ENCODE data around the gene ELK4. TPM values are rescaled to one million over a fixed set of nuclear protein-coding genes. Genes with fewer than 3 reads are reported as not detected.

ELK4 gene
- total and polyA plus RNA-seq, 2 donors = 14.3 to 20.2 TPM

DNA sequence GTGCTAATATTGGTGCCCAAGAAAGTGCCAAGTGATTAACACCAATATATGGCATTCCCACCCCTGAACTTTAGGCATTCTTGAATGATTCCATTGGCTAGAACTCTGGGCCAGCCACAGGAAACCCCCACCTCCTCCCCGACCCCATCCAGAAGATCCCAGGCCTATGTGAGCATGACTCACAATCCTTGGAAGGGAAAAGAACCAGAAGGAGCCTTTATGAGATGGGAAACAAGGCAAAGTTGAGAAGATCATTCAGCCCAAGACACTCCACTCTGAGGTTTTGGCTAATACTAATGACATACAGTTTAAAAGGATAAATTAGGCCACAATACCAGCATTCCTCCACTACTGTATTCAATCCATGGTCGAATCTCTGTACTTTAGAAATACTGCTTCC is 21.8 kb downstream of the ELK4 start:
- peaks cover 15 to 66% of the 10 kb centered on the region in 2 donors for H3K36me3 ChIP-seq (ENCODE audit: control insufficient read depth in 2 of 2, insufficient read depth in 2 of 2, low read length in 1 of 2)
- DNase-seq (ENCODE audit: low read depth in 6 of 9, low spot score in 9 of 9) = no peak
- no peak overlapping the region for H3K27ac ChIP-seq (ENCODE audit: low read depth in 1 of 2, low read length in 1 of 2)
- no peaks in the 10 kb centered on the region for H3K27me3 ChIP-seq (ENCODE audit: control insufficient read depth in 2 of 2, insufficient read depth in 1 of 2, low read length in 1 of 2)
- H3K4me3 ChIP-seq (ENCODE audit: low read length in 2 of 2) = no peak overlapping the region
- no peaks in the 10 kb centered on the region for H3K4me1 ChIP-seq (ENCODE audit: control insufficient read depth in 2 of 2, insufficient read depth in 2 of 2, low read length in 2 of 2)
- 97% methylated on average over 2 of the region's 2 CpGs for WGBS
- H3K9me3 ChIP-seq (ENCODE audit: control insufficient read depth in 2 of 2, insufficient read depth in 1 of 2, low read length in 1 of 2) = no peaks in the 10 kb centered on the region

GRCh38 chr1:205604825-205605505 is 26.8 kb downstream of the ELK4 start:
- DNase-seq (ENCODE audit: low read depth in 6 of 9, low spot score in 9 of 9) = no peak
- no peaks in the 10 kb centered on the region for H3K9me3 ChIP-seq (ENCODE audit: control insufficient read depth in 2 of 2, insufficient read depth in 1 of 2, low read length in 1 of 2)
- no peaks in the 10 kb centered on the region for H3K4me1 ChIP-seq (ENCODE audit: control insufficient read depth in 2 of 2, insufficient read depth in 2 of 2, low read length in 2 of 2)
- H3K4me3 ChIP-seq (ENCODE audit: low read length in 2 of 2) = no peak overlapping the region
- 77% methylated on average over 5 of the region's 5 CpGs for WGBS
- H3K27ac ChIP-seq (ENCODE audit: low read depth in 1 of 2, low read length in 1 of 2) = no peak overlapping the region
- H3K27me3 ChIP-seq (ENCODE audit: control insufficient read depth in 2 of 2, insufficient read depth in 1 of 2, low read length in 1 of 2) = no peaks in the 10 kb centered on the region
- H3K36me3 ChIP-seq (ENCODE audit: control insufficient read depth in 2 of 2, insufficient read depth in 2 of 2, low read length in 1 of 2) = peaks cover 18 to 53% of the 10 kb centered on the region in 2 donors

DNA sequence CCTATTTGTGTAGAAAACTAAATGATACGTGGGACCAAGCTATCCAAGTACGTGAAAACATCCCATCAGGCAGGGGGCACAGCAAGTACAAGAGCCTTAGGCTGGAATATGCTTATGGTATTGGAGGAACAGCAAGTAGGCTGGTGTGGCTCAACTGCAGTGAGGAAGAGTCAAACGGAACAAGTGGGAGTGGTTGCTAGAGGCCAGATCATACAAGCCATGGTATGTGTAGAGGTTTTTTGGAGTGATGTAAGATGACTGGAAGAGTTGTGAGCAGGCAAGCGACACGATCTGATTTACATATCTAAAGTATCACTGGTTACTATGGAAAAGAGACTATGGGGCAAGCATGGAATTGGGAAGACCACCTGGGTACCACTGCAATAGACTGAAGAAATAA is 27.8 kb downstream of the ELK4 start:
- peaks cover 27 to 58% of the 10 kb centered on the region in 2 donors for H3K36me3 ChIP-seq (ENCODE audit: control insufficient read depth in 2 of 2, insufficient read depth in 2 of 2, low read length in 1 of 2)
- H3K27ac ChIP-seq (ENCODE audit: low read depth in 1 of 2, low read length in 1 of 2) = no peak overlapping the region
- H3K4me1 ChIP-seq (ENCODE audit: control insufficient read depth in 2 of 2, insufficient read depth in 2 of 2, low read length in 2 of 2) = peaks cover 0 to 7% of the 10 kb centered on the region in 2 donors
- no peak overlapping the region for H3K4me3 ChIP-seq (ENCODE audit: low read length in 2 of 2)
- no peaks in the 10 kb centered on the region for H3K27me3 ChIP-seq (ENCODE audit: control insufficient read depth in 2 of 2, insufficient read depth in 1 of 2, low read length in 1 of 2)
- no peaks in the 10 kb centered on the region for H3K9me3 ChIP-seq (ENCODE audit: control insufficient read depth in 2 of 2, insufficient read depth in 1 of 2, low read length in 1 of 2)
- WGBS = 98% methylated on average over 5 of the region's 5 CpGs
- no peak for DNase-seq (ENCODE audit: low read depth in 6 of 9, low spot score in 9 of 9)

DNA sequence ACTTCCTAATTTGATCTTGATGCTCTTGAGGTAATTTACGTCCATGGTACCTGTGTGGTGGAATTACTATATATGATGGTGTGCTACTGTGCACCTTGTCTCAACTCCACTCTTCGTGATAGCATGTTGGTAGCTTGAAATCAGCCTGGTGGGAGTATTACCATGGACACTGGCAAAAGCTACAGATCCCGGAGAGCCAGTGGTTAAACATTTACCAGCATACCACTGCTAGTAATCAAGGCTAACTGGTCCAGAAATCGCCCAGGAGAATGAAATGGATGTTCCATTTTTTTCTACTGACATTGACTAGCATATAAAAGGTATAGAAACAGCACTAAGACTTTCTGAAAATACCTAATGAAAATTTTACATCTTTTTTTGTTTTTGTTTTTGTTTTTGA is 30.6 kb downstream of the ELK4 start:
- no peak for DNase-seq (ENCODE audit: low read depth in 6 of 9, low spot score in 9 of 9)
- peaks cover 41 to 59% of the 10 kb centered on the region in 2 donors for H3K36me3 ChIP-seq (ENCODE audit: control insufficient read depth in 2 of 2, insufficient read depth in 2 of 2, low read length in 1 of 2)

GRCh38 chr1:205600085-205600484 is 31.7 kb downstream of the ELK4 start:
- Histone ChIP-seq H3K4me1 (ENCODE audit: control insufficient read depth in 2 of 2, insufficient read depth in 2 of 2, low read length in 2 of 2) (peaks cover 0 to 19% of the 10 kb centered on the region in 2 donors), H3K27ac (ENCODE audit: low read depth in 1 of 2, low read length in 1 of 2) (no peak overlapping the region), H3K4me3 (ENCODE audit: low read length in 2 of 2) (no peak overlapping the region), H3K36me3 (ENCODE audit: control insufficient read depth in 2 of 2, insufficient read depth in 2 of 2, low read length in 1 of 2) (peaks cover 41 to 61% of the 10 kb centered on the region in 2 donors), H3K9me3 (ENCODE audit: control insufficient read depth in 2 of 2, insufficient read depth in 1 of 2, low read length in 1 of 2) (no peaks in the 10 kb centered on the region), H3K27me3 (ENCODE audit: control insufficient read depth in 2 of 2, insufficient read depth in 1 of 2, low read length in 1 of 2) (no peaks in the 10 kb centered on the region)
- no peak for DNase-seq (ENCODE audit: low read depth in 6 of 9, low spot score in 9 of 9)
- WGBS = 82% methylated on average over 1 of the region's 1 CpG

More for the DNA sequence above, 30.6 kb downstream of the ELK4 start:
- Histone ChIP-seq H3K4me1 (ENCODE audit: control insufficient read depth in 2 of 2, insufficient read depth in 2 of 2, low read length in 2 of 2) (peaks cover 0 to 19% of the 10 kb centered on the region in 2 donors), H3K9me3 (ENCODE audit: control insufficient read depth in 2 of 2, insufficient read depth in 1 of 2, low read length in 1 of 2) (no peaks in the 10 kb centered on the region), H3K27ac (ENCODE audit: low read depth in 1 of 2, low read length in 1 of 2) (no peak overlapping the region), H3K4me3 (ENCODE audit: low read length in 2 of 2) (no peak overlapping the region), H3K27me3 (ENCODE audit: control insufficient read depth in 2 of 2, insufficient read depth in 1 of 2, low read length in 1 of 2) (no peaks in the 10 kb centered on the region)
- 96% methylated on average over 4 of the region's 4 CpGs for WGBS

- 98% methylated on average over 5 of the region's 5 CpGs for WGBS
- H3K4me1 ChIP-seq (ENCODE audit: control insufficient read depth in 2 of 2, insufficient read depth in 2 of 2, low read length in 2 of 2) = peaks cover 0 to 19% of the 10 kb centered on the region in 2 donors
- H3K36me3 ChIP-seq (ENCODE audit: control insufficient read depth in 2 of 2, insufficient read depth in 2 of 2, low read length in 1 of 2) = peaks cover 41 to 60% of the 10 kb centered on the region in 2 donors
- H3K4me3 ChIP-seq (ENCODE audit: low read length in 2 of 2) = no peak overlapping the region
- H3K27ac ChIP-seq (ENCODE audit: low read depth in 1 of 2, low read length in 1 of 2) = peak overlapping the region in 1 of 2 donors; percentile 33
- no peak for DNase-seq (ENCODE audit: low read depth in 6 of 9, low spot score in 9 of 9)
- H3K9me3 ChIP-seq (ENCODE audit: control insufficient read depth in 2 of 2, insufficient read depth in 1 of 2, low read length in 1 of 2) = no peaks in the 10 kb centered on the region
- no peaks in the 10 kb centered on the region for H3K27me3 ChIP-seq (ENCODE audit: control insufficient read depth in 2 of 2, insufficient read depth in 1 of 2, low read length in 1 of 2)
These were observed 32.2 kb downstream of the ELK4 start for GRCh38 chr1:205599669-205600042.

DNA sequence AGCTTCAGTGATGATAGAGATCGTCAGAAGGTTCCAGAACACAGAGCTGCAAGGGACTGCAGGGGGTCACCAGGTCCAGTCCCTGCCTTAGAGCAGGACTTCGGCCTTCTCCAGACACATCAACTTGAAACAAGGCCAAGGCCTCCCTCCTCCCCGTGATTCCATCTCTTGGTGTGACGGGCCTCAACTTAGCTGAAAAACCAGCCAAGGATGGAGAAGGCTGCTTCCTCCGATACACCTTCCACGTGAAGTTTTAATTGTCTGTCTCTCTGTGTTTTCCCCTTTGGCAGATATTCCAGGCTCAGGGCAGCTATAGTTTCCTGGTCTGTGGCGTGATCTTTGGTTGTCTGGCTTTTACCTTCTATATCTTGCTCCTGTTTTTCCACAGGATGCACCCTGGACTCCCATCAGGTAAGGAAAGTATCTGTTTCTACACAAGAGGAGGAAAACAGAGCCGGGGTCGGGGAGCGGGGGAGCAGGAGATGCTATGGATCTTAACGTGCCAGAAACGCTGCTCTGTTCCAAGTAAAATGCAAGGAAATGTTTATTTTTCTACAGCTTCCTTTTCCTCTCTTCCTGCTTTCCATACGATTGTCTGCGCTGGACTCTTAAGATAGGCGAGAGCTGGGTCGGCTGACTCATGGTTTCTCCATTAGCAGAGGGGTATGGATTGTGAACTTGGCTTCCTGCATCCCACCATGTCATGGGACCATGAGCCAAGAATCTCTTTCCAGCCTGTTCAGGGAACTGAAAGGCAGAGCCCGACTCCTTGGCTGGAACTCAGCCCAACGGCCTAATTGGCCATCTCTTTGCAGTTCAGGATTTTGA is 32.8 kb downstream of the ELK4 start:
- Histone ChIP-seq H3K27ac (ENCODE audit: low read depth in 1 of 2, low read length in 1 of 2) (peak overlapping the region; percentile 27 to 68), H3K4me3 (ENCODE audit: low read length in 2 of 2) (no peak overlapping the region), H3K9me3 (ENCODE audit: control insufficient read depth in 2 of 2, insufficient read depth in 1 of 2, low read length in 1 of 2) (no peaks in the 10 kb centered on the region), H3K27me3 (ENCODE audit: control insufficient read depth in 2 of 2, insufficient read depth in 1 of 2, low read length in 1 of 2) (no peaks in the 10 kb centered on the region), H3K36me3 (ENCODE audit: control insufficient read depth in 2 of 2, insufficient read depth in 2 of 2, low read length in 1 of 2) (peaks cover 39 to 56% of the 10 kb centered on the region in 2 donors), H3K4me1 (ENCODE audit: control insufficient read depth in 2 of 2, insufficient read depth in 2 of 2, low read length in 2 of 2) (peaks cover 0 to 20% of the 10 kb centered on the region in 2 donors)
- 84% methylated on average over 18 of the region's 18 CpGs for WGBS
- no peak for DNase-seq (ENCODE audit: low read depth in 6 of 9, low spot score in 9 of 9)

GRCh38 chr1:205597691-205598314 is 34.0 kb downstream of the ELK4 start:
- Histone ChIP-seq H3K27me3 (ENCODE audit: control insufficient read depth in 2 of 2, insufficient read depth in 1 of 2, low read length in 1 of 2) (no peaks in the 10 kb centered on the region), H3K36me3 (ENCODE audit: control insufficient read depth in 2 of 2, insufficient read depth in 2 of 2, low read length in 1 of 2) (peaks cover 37 to 48% of the 10 kb centered on the region in 2 donors), H3K9me3 (ENCODE audit: control insufficient read depth in 2 of 2, insufficient read depth in 1 of 2, low read length in 1 of 2) (no peaks in the 10 kb centered on the region), H3K4me3 (ENCODE audit: low read length in 2 of 2) (no peak overlapping the region), H3K4me1 (ENCODE audit: control insufficient read depth in 2 of 2, insufficient read depth in 2 of 2, low read length in 2 of 2) (peaks cover 0 to 27% of the 10 kb centered on the region in 2 donors), H3K27ac (ENCODE audit: low read depth in 1 of 2, low read length in 1 of 2) (no peak overlapping the region)
- no peak for DNase-seq (ENCODE audit: low read depth in 6 of 9, low spot score in 9 of 9)
- WGBS = 95% methylated on average over 8 of the region's 8 CpGs

DNA sequence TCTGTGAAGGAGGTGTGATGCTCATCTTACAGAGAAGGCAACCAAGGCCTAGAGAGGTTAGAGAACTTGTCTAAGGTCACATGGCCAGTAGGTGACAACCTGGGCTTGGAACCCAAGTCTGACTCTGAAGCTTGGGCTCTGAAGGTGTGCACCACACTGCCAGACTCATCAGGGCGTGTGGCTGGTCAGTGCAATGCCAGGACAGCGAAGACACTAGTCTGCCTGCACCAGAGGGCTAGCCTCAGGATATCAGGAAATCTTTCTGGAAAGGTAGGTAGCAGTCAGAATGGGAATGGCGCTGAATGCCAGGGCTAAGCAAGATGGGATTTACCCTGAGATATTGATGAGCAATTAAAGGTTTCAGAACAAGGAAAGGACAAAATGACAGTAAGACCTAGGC is 34.9 kb downstream of the ELK4 start:
- no peak for DNase-seq (ENCODE audit: low read depth in 6 of 9, low spot score in 9 of 9)
- peaks cover 4 to 32% of the 10 kb centered on the region in 2 donors for H3K4me1 ChIP-seq (ENCODE audit: control insufficient read depth in 2 of 2, insufficient read depth in 2 of 2, low read length in 2 of 2)
- WGBS = 99% methylated on average over 3 of the region's 3 CpGs
- H3K27ac ChIP-seq (ENCODE audit: low read depth in 1 of 2, low read length in 1 of 2) = no peak overlapping the region
- H3K9me3 ChIP-seq (ENCODE audit: control insufficient read depth in 2 of 2, insufficient read depth in 1 of 2, low read length in 1 of 2) = no peaks in the 10 kb centered on the region
- H3K4me3 ChIP-seq (ENCODE audit: low read length in 2 of 2) = no peak overlapping the region
- peaks cover 33 to 43% of the 10 kb centered on the region in 2 donors for H3K36me3 ChIP-seq (ENCODE audit: control insufficient read depth in 2 of 2, insufficient read depth in 2 of 2, low read length in 1 of 2)
- no peaks in the 10 kb centered on the region for H3K27me3 ChIP-seq (ENCODE audit: control insufficient read depth in 2 of 2, insufficient read depth in 1 of 2, low read length in 1 of 2)

Data from thymus (tissue), 11 donors.